GM18507 (cell line): ENCODE measurements around the gene DRAM2.

ENCODE experiments used
- DNase-seq: peaks from one replicate; pipeline ENCODE4 v3.0.0; 2011; ENCODE audit warnings: low read depth; ENCODE audit not compliant: insufficient read length; ENCODE audit errors: extremely low spot score
- FAIRE-seq: peaks from 2 replicates; lab custom pipeline; 2011; peaks lifted over from hg19 to GRCh38; lab: Jason Lieb, UNC

The DRAM2 gene

GRCh38 chr1:111139956-111140679 is at the start of gene DRAM2, which contains the start of gene CEPT1:
DRAM2 (minus strand) TSS chr1:111140093; CDS start chr1:111131554, 8,539 bp downstream.
CEPT1 (plus strand) TSS chr1:111140223; CDS start chr1:111147715, 7,492 bp downstream.
- FAIRE-seq, result peak; percentile 95
- DNase-seq, result peak; percentile 74

- DNase-seq (no peak), FAIRE-seq (no peak)
Measured at GRCh38 chr1:111184663-111185062, 44.8 kb upstream of the DRAM2 start.

GRCh38 chr1:111183308-111184069 is 43.6 kb upstream of the DRAM2 start:
- DNase-seq (no peak), FAIRE-seq (peak; percentile 24)

- DNase-seq (no peak), FAIRE-seq (no peak)
Measured at GRCh38 chr1:111182052-111182451, 42.2 kb upstream of the DRAM2 start.

GRCh38 chr1:111179968-111180533 is 40.2 kb upstream of the DRAM2 start:
- FAIRE-seq, result no peak
- no peak for DNase-seq

GRCh38 chr1:111176678-111177077 is 36.8 kb upstream of the DRAM2 start:
- FAIRE-seq, result peak; percentile 85

GRCh38 chr1:111175349-111175748 is 35.5 kb upstream of the DRAM2 start:
- peak; percentile 31 for FAIRE-seq
- DNase-seq, result no peak

More at GRCh38 chr1:111176678-111177077, 36.8 kb upstream of the DRAM2 start:
- no peak for DNase-seq

- DNase-seq, result no peak
- peak; percentile 49 for FAIRE-seq
Measured at GRCh38 chr1:111174070-111174469, 34.2 kb upstream of the DRAM2 start.

- DNase-seq, result no peak
- no peak for FAIRE-seq
Measured at GRCh38 chr1:111172463-111172862, 32.6 kb upstream of the DRAM2 start.

GRCh38 chr1:111164151-111164550 is 24.3 kb upstream of the DRAM2 start:
- FAIRE-seq (no peak), DNase-seq (no peak)

GRCh38 chr1:111163363-111163762 is 23.5 kb upstream of the DRAM2 start:
- DNase-seq, result no peak

GRCh38 chr1:111162488-111162880 is 22.6 kb upstream of the DRAM2 start:
- FAIRE-seq, result no peak
- DNase-seq, result no peak

More at GRCh38 chr1:111163363-111163762, 23.5 kb upstream of the DRAM2 start:
- no peak for FAIRE-seq

- FAIRE-seq, result no peak
- DNase-seq, result no peak
Measured at GRCh38 chr1:111161843-111162487, 22.1 kb upstream of the DRAM2 start.

- no peak for FAIRE-seq
- no peak for DNase-seq
Measured at GRCh38 chr1:111157431-111157830, 17.5 kb upstream of the DRAM2 start.

GRCh38 chr1:111154021-111154999 is 14.4 kb upstream of the DRAM2 start:
- peak; percentile 38 for FAIRE-seq
- no peak for DNase-seq

- FAIRE-seq (no peak), DNase-seq (no peak)
Measured at GRCh38 chr1:111151838-111152237, 11.9 kb upstream of the DRAM2 start.

GRCh38 chr1:111148376-111148881 is 8.5 kb upstream of the DRAM2 start:
- DNase-seq (no peak), FAIRE-seq (peak; percentile 47)

GRCh38 chr1:111147948-111148347 is 8.1 kb upstream of the DRAM2 start:
- FAIRE-seq (no peak), DNase-seq (no peak)
